OCI-LY3 (cell line): ENCODE data around the gene SIAH2.
"Not testable (repeated sequence)": the region's sequence is repeated elsewhere in the genome, so short reads cannot be mapped to it uniquely, and the experiment has no call there.

Experiments
- H2AFZ ChIP-seq: fragments of 200-600, 300-600 bp; shearing (Covaris generic); 2 replicates; pipeline ENCODE4 v1.6.0; 2014; ENCODE audit warnings: antibody characterized with exemption, low read depth, low read length
- H3K27ac ChIP-seq: fragments of 200-600, 300-600 bp; sonication (generic); 2 replicates; pipeline ENCODE4 v1.5.1; 2014; ENCODE audit warnings: mild to moderate bottlenecking, low read length, moderate library complexity, mixed read lengths
- H3K27me3 ChIP-seq: fragments of 200-600, 300-600 bp; sonication (generic); 2 replicates; pipeline ENCODE4 v1.6.1; 2014; ENCODE audit warnings: low read depth, low read length, mixed read lengths
- H3K36me3 ChIP-seq: fragments of 200-600, 300-600 bp; sonication (generic); replicated peaks from 2 replicates; pipeline ENCODE3; 2014; ENCODE audit warnings: low read depth, low read length, mixed read lengths
- H3K4me1 ChIP-seq: fragments of 300-600, 200-600 bp; sonication (generic); 2 replicates; pipeline ENCODE4 v1.6.1; 2014; ENCODE audit warnings: low read length, mixed read lengths
- H3K4me2 ChIP-seq: fragments of 200-600, 300-600 bp; sonication (generic); 2 replicates; pipeline ENCODE4 v1.6.1; 2014; ENCODE audit warnings: low read length, mixed read lengths
- H3K4me3 ChIP-seq: fragments of 300-600, 200-600 bp; sonication (generic); 2 replicates; pipeline ENCODE4 v1.5.1; 2014; ENCODE audit warnings: antibody characterized with exemption, mild to moderate bottlenecking, low read length, moderate library complexity
- H3K79me2 ChIP-seq: fragments of 300-600, 200-600 bp; shearing (Covaris generic); 2 replicates; pipeline ENCODE4 v1.6.1; 2014; ENCODE audit warnings: mild to moderate bottlenecking, low read length, mixed read lengths
- H3K9ac ChIP-seq: fragments of 300-600, 200-600 bp; shearing (Covaris generic); 2 replicates; pipeline ENCODE4 v1.6.0; 2014; ENCODE audit warnings: mild to moderate bottlenecking, low read length, moderate library complexity
- H3K9me3 ChIP-seq: fragments of 200-600, 300-600 bp; shearing (Covaris generic); 2 replicates; pipeline ENCODE4 v1.6.1; 2014; ENCODE audit warnings: low read length, mixed read lengths; ENCODE audit not compliant: insufficient read depth
- H4K20me1 ChIP-seq: fragments of 200-600, 300-600 bp; sonication (generic); 2 replicates; pipeline ENCODE4 v1.6.1; 2016; ENCODE audit warnings: low read length, mixed read lengths; ENCODE audit not compliant: insufficient read depth
- CTCF ChIP-seq: fragments of 200-600, 300-600 bp; sonication (generic); IDR thresholded peaks from 2 replicates; pipeline ENCODE4 v1.5.1; 2014; ENCODE audit warnings: antibody characterized with exemption, low read length, low read depth
- EZH2phosphoT487 ChIP-seq: fragments of 200-600 bp; shearing (Covaris generic); IDR thresholded peaks from 2 replicates; pipeline ENCODE4 v1.6.1; 2018; ENCODE audit warnings: antibody characterized with exemption, mixed run types, low read depth

SIAH2 gene

GRCh38 chr3:150797155-150797554, 34.2 kb upstream of the SIAH2 start:
- Histone ChIP-seq H3K79me2 (no peaks in the 10 kb centered on the region), H3K36me3 (no peaks in the 10 kb centered on the region), H2AFZ (no peak overlapping the region), H3K27ac (no peak overlapping the region), H3K9me3 (no peaks in the 10 kb centered on the region), H3K9ac (no peak overlapping the region), H4K20me1 (no peaks in the 10 kb centered on the region), H3K4me1 (peaks cover 4% of the 10 kb centered on the region), H3K27me3 (peaks cover 5% of the 10 kb centered on the region; the same call in 1 of the 2 replicates), H3K4me2 (no peak overlapping the region), H3K4me3 (no peak overlapping the region)
- TF ChIP-seq CTCF (no peak), EZH2phosphoT487 (no peak)

- not testable (repeated sequence) for H3K27me3 ChIP-seq, H3K4me3 ChIP-seq, H3K27ac ChIP-seq, H3K4me2 ChIP-seq, H3K4me1 ChIP-seq, H3K9ac ChIP-seq, H3K9me3 ChIP-seq, H3K36me3 ChIP-seq, H2AFZ ChIP-seq, H3K79me2 ChIP-seq, H4K20me1 ChIP-seq
Measured at GRCh38 chr3:150796527-150796926, 33.6 kb upstream of the SIAH2 start.

GRCh38 chr3:150793641-150794040, 30.7 kb upstream of the SIAH2 start:
- Histone ChIP-seq H3K27me3 (peaks cover 12% of the 10 kb centered on the region), H3K27ac (no peak overlapping the region), H3K4me2 (no peak overlapping the region), H2AFZ (peak overlapping the region; percentile 47; the same call in 1 of the 2 replicates), H4K20me1 (no peaks in the 10 kb centered on the region), H3K4me3 (no peak overlapping the region), H3K9ac (no peak overlapping the region), H3K4me1 (peaks cover 4% of the 10 kb centered on the region), H3K36me3 (no peaks in the 10 kb centered on the region), H3K79me2 (no peaks in the 10 kb centered on the region), H3K9me3 (no peaks in the 10 kb centered on the region)
- peak; percentile 45 for TF ChIP-seq CTCF
- TF ChIP-seq EZH2phosphoT487: no peak

GRCh38 chr3:150790629-150791028, 27.7 kb upstream of the SIAH2 start:
- Histone ChIP-seq H3K9ac (no peak overlapping the region), H3K4me2 (no peak overlapping the region), H4K20me1 (no peaks in the 10 kb centered on the region), H3K4me3 (no peak overlapping the region), H3K9me3 (no peaks in the 10 kb centered on the region), H3K27me3 (peaks cover 14% of the 10 kb centered on the region), H3K27ac (no peak overlapping the region), H3K4me1 (peaks cover 12% of the 10 kb centered on the region), H3K36me3 (no peaks in the 10 kb centered on the region), H2AFZ (no peak overlapping the region), H3K79me2 (no peaks in the 10 kb centered on the region)
- TF ChIP-seq CTCF: no peak
- TF ChIP-seq EZH2phosphoT487: no peak

- no peak overlapping the region for H3K27ac ChIP-seq
- no peaks in the 10 kb centered on the region for H4K20me1 ChIP-seq
- peaks cover 14% of the 10 kb centered on the region for H3K27me3 ChIP-seq
- no peaks in the 10 kb centered on the region for H3K36me3 ChIP-seq
- TF ChIP-seq CTCF (no peak), EZH2phosphoT487 (no peak)
- no peak overlapping the region for H2AFZ ChIP-seq
- H3K9ac ChIP-seq: no peak overlapping the region
- H3K79me2 ChIP-seq: no peaks in the 10 kb centered on the region
- no peak overlapping the region for H3K4me3 ChIP-seq
- H3K9me3 ChIP-seq: no peaks in the 10 kb centered on the region
- peaks cover 20% of the 10 kb centered on the region for H3K4me1 ChIP-seq
- H3K4me2 ChIP-seq: no peak overlapping the region
Measured at GRCh38 chr3:150789451-150789850, 26.5 kb upstream of the SIAH2 start.
